BE2C (cell line): ENCODE measurements around the gene KCNE2. TPM values are rescaled to one million over a fixed set of nuclear protein-coding genes. Genes with fewer than 3 reads are reported as not detected.

Experiments
- DNase-seq: peaks from one replicate; pipeline ENCODE4 v3.0.0-alpha.2; 2020
- H3K27me3 ChIP-seq: fragments of 250-450 bp; sonication (Bioruptor Pico); 2 replicates; pipeline ENCODE4 v1.5.1; 2020; ENCODE audit warnings: mild to moderate bottlenecking
- H3K36me3 ChIP-seq: fragments of 250-450 bp; sonication (Bioruptor Pico); 2 replicates; pipeline ENCODE4 v1.5.1; 2020; ENCODE audit warnings: mild to moderate bottlenecking
- H3K4me1 ChIP-seq: fragments of 250-450 bp; sonication (Bioruptor Pico); 2 replicates; pipeline ENCODE4 v1.5.1; 2020
- H3K4me3 ChIP-seq: 2 replicates; pipeline ENCODE4 v1.5.1; 2011; ENCODE audit warnings: low read depth, low read length
- H3K9me3 ChIP-seq: fragments of 250-450 bp; sonication (Bioruptor Pico); 2 replicates; pipeline ENCODE4 v1.5.1; 2020
- polyA plus RNA-seq: library from polyadenylated mRNA; unstranded; fragments of >200 nt; gene quantifications from one replicate; pipeline ENCODE4 v1.2.1, GENCODE V29; 2012; ENCODE audit warnings: low read depth, missing spikeins; ENCODE audit not compliant: insufficient read length, insufficient read depth
- TF ChIP-seq, protein P1 (sequence below): IDR thresholded peaks from 2 replicates; pipeline ENCODE4 v1.5.1; 2012; ENCODE audit warnings: mild to moderate bottlenecking, low read depth, low read length

The KCNE2 gene, protein sequence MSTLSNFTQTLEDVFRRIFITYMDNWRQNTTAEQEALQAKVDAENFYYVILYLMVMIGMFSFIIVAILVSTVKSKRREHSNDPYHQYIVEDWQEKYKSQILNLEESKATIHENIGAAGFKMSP
- not detected for polyA plus RNA-seq

DNA sequence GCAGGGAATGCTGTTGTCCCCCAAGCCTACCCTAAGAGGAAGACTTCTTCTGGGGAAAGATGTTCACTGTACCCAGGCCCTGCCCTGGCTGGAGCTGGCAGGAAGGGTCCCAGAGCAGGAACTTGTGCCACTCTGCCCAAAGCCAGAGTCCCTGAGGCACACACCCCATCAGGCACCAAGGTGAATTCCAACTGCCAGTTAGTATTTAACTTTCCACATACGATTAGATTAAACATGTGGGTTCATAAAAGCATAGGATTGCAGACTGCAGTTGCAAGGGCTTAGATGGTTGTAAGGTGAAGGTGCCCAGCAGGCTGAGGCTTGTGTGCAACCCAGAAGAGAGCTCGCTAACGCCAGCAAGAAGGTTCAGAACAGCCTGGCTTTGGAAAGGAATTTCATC is at the start of gene KCNE2:
TSS of gene KCNE2 (plus strand) at position 274 of the 400 bp plus-strand sequence. CDS start 6,473 bp downstream, outside the sequence.
- TF ChIP-seq, protein P1, sequence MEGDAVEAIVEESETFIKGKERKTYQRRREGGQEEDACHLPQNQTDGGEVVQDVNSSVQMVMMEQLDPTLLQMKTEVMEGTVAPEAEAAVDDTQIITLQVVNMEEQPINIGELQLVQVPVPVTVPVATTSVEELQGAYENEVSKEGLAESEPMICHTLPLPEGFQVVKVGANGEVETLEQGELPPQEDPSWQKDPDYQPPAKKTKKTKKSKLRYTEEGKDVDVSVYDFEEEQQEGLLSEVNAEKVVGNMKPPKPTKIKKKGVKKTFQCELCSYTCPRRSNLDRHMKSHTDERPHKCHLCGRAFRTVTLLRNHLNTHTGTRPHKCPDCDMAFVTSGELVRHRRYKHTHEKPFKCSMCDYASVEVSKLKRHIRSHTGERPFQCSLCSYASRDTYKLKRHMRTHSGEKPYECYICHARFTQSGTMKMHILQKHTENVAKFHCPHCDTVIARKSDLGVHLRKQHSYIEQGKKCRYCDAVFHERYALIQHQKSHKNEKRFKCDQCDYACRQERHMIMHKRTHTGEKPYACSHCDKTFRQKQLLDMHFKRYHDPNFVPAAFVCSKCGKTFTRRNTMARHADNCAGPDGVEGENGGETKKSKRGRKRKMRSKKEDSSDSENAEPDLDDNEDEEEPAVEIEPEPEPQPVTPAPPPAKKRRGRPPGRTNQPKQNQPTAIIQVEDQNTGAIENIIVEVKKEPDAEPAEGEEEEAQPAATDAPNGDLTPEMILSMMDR = no peak
- H3K4me3 ChIP-seq = no peak within 1 kb of the TSS
- no peaks in the 10 kb centered on the region for H3K36me3 ChIP-seq
- no peaks in the 10 kb centered on the region; the same call in 1 of the 2 replicates for H3K4me1 ChIP-seq
- H3K27me3 ChIP-seq = peaks cover 11% of the 10 kb centered on the region
- H3K9me3 ChIP-seq = no peaks in the 10 kb centered on the region
- no peak for DNase-seq

DNA sequence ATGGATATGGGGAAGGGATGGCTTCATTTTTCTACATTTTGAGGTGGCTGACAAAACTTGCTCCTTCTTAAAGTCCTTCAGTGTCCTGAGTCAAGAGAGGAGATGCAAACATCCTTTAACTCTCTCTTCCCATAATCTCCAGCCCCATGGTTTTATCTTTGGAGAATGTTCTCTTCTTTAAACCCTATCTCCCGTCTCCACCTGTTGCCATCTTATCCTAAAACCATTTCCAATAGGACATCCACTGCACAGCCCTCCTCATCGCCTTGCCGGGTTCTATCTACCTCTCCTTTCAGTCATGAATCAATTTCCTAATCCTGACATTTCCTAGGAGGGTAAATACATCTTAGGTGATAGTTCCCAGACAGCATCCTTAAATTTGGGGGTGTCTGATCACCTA is 44.2 kb upstream of the KCNE2 start:
- no peak for DNase-seq

DNA sequence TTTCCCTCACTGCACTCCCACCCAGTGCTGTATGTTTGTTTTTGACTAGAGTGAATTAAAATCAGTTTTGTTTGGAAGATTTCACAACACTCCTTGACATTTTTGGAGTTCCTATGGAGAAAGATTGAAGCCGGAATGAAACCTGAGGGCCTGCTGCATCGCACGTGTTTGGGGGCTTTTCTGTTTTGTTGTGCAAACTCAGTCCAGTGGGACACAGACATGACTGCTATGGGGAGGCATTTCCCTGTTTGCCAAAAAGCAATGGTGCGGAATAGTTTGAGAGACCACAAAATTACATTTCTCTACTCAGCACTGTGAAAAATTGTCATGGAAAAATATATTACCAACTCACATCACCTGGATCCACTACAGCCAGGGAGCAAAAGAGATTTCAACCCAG is 43.8 kb upstream of the KCNE2 start:
- Histone ChIP-seq H3K4me1 (no peaks in the 10 kb centered on the region), H3K36me3 (no peaks in the 10 kb centered on the region), H3K9me3 (no peaks in the 10 kb centered on the region), H3K4me3 (no peak overlapping the region), H3K27me3 (0 out of 2 replicates have a peak, but pooled peaks cover 8% of the 10 kb centered on the region)
- TF ChIP-seq, protein P1 = no peak
- no peak for DNase-seq

More for the DNA sequence above, 44.2 kb upstream of the KCNE2 start:
- Histone ChIP-seq H3K36me3 (no peaks in the 10 kb centered on the region), H3K9me3 (no peaks in the 10 kb centered on the region), H3K4me1 (no peaks in the 10 kb centered on the region), H3K27me3 (0 out of 2 replicates have a peak, but pooled peaks cover 8% of the 10 kb centered on the region), H3K4me3 (no peak overlapping the region)
- TF ChIP-seq, protein P1 = no peak

DNA sequence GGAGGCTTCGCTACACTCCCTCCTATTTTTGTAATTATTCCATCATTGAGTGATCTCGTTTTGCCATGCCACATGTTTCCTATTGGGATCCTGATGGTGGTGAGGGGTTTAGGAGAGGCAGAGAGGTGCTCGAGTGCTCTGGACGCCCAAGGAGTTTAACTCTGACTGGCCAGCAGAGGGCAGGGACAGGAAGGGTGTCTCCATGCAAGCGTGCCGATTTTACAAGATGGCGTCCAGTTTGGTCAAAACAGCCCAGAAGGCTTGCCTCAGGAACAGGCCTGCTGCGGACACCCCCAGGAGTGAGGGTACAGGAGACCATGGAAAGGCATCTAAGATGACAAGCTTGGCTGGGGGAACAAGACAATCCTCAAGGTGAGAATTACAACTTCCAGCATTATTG is 33.8 kb upstream of the KCNE2 start:
- no peak overlapping the region for H3K4me3 ChIP-seq
- TF ChIP-seq, protein P1 = peak; percentile 34; the same call in 1 of the 2 replicates
- no peaks in the 10 kb centered on the region for H3K36me3 ChIP-seq
- DNase-seq = peak; percentile 21
- no peaks in the 10 kb centered on the region for H3K9me3 ChIP-seq
- no peaks in the 10 kb centered on the region for H3K27me3 ChIP-seq
- no peaks in the 10 kb centered on the region for H3K4me1 ChIP-seq

DNA sequence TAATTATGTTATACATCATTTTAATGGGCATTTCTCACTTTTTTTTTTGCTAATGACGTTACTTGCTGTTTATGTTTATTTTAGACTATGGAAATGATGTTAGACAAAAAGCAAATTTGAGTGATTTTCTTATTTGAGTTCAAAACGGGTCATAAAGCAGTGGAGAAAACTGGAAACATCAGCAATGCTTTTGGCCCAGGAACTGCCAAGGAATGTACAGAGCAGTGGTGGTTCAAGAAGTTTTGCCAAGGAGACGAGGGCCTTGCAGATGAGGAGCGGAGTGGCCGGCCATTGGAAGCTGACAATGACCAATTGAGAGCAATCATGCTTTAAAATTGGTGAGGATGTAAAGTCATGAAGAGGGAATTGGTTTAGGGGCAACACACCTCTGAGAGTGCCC is 32.1 kb upstream of the KCNE2 start:
- TF ChIP-seq, protein P1 = no peak
- Histone ChIP-seq H3K4me3 (no peak overlapping the region), H3K4me1 (no peaks in the 10 kb centered on the region), H3K27me3 (no peaks in the 10 kb centered on the region), H3K36me3 (no peaks in the 10 kb centered on the region), H3K9me3 (no peaks in the 10 kb centered on the region)
- no peak for DNase-seq

DNA sequence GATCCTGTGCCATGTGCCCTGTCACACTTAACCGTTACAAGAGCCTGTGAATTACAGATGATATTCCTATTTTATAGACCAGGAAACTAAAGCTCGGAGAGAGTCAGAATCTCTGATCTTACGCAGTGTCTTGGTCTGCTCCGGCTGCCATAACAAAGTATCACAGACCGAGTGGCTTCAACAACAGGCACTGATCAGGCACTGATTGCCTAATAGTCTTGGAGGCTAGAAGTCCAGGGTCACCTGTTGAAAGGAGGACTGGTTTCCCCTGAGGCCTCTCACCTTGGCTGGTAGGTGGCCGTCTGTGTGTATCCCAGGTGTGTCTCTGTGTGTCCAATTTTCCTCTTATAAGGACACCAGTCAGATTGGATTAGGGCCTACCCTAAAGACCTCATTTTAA is 31.5 kb upstream of the KCNE2 start:
- Histone ChIP-seq H3K36me3 (no peaks in the 10 kb centered on the region), H3K9me3 (no peaks in the 10 kb centered on the region), H3K27me3 (no peaks in the 10 kb centered on the region), H3K4me1 (no peaks in the 10 kb centered on the region), H3K4me3 (no peak overlapping the region)
- DNase-seq = no peak
- TF ChIP-seq, protein P1 = no peak
